ENCODE data around the gene CASP12.

The CASP12 gene

DNA sequence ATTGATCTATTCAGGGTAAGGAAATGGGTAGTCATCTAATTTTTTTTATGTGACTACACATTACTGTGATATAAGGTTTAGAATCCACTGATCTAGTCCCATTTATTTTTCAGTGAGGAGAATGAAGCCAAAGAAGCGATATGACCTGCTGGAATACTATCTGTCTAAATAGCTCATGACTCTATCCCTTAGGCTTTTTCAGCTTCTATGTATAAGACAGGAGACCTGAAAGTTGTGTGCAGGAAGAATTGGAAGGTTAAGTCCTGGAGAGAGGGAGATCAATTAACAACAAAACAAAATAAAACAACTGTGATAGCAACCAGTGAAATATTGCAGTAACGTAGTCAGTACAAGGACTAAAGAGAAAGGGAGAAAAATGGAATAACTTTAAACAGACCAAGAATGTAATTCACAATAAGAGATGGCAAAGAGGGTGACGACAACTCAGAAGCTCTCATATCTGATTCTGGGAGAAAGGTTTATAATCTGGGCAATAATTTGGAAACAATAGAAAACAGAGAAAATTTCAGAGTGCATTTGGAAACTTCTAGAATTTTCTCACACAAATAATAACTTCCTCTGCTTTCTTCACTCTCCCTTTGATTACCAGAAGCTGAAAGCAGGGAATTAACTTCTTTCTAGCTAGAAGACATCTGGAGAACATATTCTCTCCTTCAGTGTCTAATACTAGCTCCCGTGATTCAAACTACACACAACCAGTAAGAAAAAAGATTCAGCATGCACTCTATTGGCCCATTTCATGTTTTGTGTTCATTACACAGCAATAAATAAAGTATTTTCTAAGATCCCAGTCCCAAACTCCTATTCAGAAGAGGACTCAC, 19.2 kb upstream of the CASP12 start:
- Histone ChIP-seq H3K4me3 (ENCODE audit: low read depth, low read length, poor library complexity, severe bottlenecking) (no peak overlapping the region), H3K4me1 (ENCODE audit: insufficient read depth, low read length, severe bottlenecking) (no peaks in the 10 kb centered on the region), H3K4me2 (ENCODE audit: low read length) (0 out of 2 replicates have a peak overlapping the region, but pooled peaks have one; percentile 4), H3K9me3 (ENCODE audit: low read length) (no peaks in the 10 kb centered on the region), H3K9ac (ENCODE audit: low read length) (no peak overlapping the region), H3K9me2 (ENCODE audit: low read depth, low read length) (no peaks in the 10 kb centered on the region), H3K27ac (ENCODE audit: low read depth, low read length, poor library complexity, severe bottlenecking) (no peak overlapping the region), H3K79me2 (ENCODE audit: insufficient read depth, low read length) (no peaks in the 10 kb centered on the region), H3F3A (ENCODE audit: insufficient read depth, low read length) (no peaks in the 10 kb centered on the region), H3K27me3 (ENCODE audit: insufficient read depth, low read length) (no peaks in the 10 kb centered on the region), H3K36me3 (ENCODE audit: insufficient read depth, low read length) (no peaks in the 10 kb centered on the region), H2AFZ (ENCODE audit: low read length) (no peak overlapping the region), H4K20me1 (ENCODE audit: insufficient read depth, low read length) (no peaks in the 10 kb centered on the region)
- TF ChIP-seq, protein P1, sequence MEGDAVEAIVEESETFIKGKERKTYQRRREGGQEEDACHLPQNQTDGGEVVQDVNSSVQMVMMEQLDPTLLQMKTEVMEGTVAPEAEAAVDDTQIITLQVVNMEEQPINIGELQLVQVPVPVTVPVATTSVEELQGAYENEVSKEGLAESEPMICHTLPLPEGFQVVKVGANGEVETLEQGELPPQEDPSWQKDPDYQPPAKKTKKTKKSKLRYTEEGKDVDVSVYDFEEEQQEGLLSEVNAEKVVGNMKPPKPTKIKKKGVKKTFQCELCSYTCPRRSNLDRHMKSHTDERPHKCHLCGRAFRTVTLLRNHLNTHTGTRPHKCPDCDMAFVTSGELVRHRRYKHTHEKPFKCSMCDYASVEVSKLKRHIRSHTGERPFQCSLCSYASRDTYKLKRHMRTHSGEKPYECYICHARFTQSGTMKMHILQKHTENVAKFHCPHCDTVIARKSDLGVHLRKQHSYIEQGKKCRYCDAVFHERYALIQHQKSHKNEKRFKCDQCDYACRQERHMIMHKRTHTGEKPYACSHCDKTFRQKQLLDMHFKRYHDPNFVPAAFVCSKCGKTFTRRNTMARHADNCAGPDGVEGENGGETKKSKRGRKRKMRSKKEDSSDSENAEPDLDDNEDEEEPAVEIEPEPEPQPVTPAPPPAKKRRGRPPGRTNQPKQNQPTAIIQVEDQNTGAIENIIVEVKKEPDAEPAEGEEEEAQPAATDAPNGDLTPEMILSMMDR (IDR thresholded peaks at IDR 0.05; ENCODE audit: low read length): no peak
- TF ChIP-seq EZH2 (IDR thresholded peaks at IDR 0.05; ENCODE audit: borderline replicate concordance, low read length): no peak

DNA sequence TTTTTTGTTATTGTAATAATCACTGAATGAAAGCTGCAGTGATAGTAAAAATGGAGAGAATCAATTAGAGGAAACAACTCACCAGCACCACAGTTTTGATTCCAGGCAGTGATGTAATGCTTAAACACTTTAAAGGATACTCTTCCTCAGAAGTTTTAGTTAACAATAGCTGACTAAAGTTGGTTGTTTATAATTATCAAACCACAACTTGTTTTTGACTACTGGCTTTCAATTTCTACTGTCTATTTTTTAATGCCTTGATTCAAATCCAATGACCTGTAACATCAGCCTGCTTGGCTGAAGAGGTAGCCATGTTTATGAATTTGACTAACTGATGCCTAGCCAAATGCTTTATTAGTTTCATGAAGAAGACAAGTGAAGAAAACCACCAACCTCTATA, 18.2 kb upstream of the CASP12 start:
- no peaks in the 10 kb centered on the region for H3K9me3 ChIP-seq (ENCODE audit: low read length)
- H3K4me1 ChIP-seq (ENCODE audit: insufficient read depth, low read length, severe bottlenecking): no peaks in the 10 kb centered on the region
- H3F3A ChIP-seq (ENCODE audit: insufficient read depth, low read length): no peaks in the 10 kb centered on the region
- no peaks in the 10 kb centered on the region for H3K27me3 ChIP-seq (ENCODE audit: insufficient read depth, low read length)
- no peaks in the 10 kb centered on the region for H4K20me1 ChIP-seq (ENCODE audit: insufficient read depth, low read length)
- H3K4me2 ChIP-seq (ENCODE audit: low read length): no peak overlapping the region
- no peaks in the 10 kb centered on the region for H3K79me2 ChIP-seq (ENCODE audit: insufficient read depth, low read length)
- H2AFZ ChIP-seq (ENCODE audit: low read length): no peak overlapping the region
- H3K4me3 ChIP-seq (ENCODE audit: low read depth, low read length, poor library complexity, severe bottlenecking): no peak overlapping the region
- no peak for TF ChIP-seq EZH2 (IDR thresholded peaks at IDR 0.05; ENCODE audit: borderline replicate concordance, low read length)
- TF ChIP-seq, protein P1 (IDR thresholded peaks at IDR 0.05; ENCODE audit: low read length): no peak
- H3K27ac ChIP-seq (ENCODE audit: low read depth, low read length, poor library complexity, severe bottlenecking): no peak overlapping the region
- no peak overlapping the region for H3K9ac ChIP-seq (ENCODE audit: low read length)
- H3K9me2 ChIP-seq (ENCODE audit: low read depth, low read length): no peaks in the 10 kb centered on the region
- H3K36me3 ChIP-seq (ENCODE audit: insufficient read depth, low read length): no peaks in the 10 kb centered on the region

DNA sequence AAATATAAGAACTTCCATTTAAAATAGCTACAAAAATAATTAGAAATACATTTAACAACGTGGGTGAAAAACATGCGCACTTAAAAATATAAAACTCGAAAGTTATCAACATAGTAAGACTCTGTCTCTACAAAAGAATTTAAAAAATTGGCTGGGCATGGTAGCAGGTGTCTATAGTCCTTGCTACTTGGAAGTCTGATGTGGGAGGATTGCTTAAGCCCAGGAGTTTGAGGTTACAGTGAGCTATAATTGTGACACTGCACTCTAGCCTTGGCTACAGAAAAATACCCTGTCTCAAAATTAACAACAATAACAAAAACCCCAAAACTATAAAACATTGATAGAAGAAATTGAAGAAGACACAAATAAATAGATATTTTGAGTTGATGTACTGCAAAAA, 13.8 kb upstream of the CASP12 start:
- no peak overlapping the region for H3K4me3 ChIP-seq (ENCODE audit: low read depth, low read length, poor library complexity, severe bottlenecking)
- no peak overlapping the region for H3K27ac ChIP-seq (ENCODE audit: low read depth, low read length, poor library complexity, severe bottlenecking)
- no peaks in the 10 kb centered on the region for H3K27me3 ChIP-seq (ENCODE audit: insufficient read depth, low read length)
- TF ChIP-seq, protein P1 (IDR thresholded peaks at IDR 0.05; ENCODE audit: low read length): no peak
- TF ChIP-seq EZH2 (IDR thresholded peaks at IDR 0.05; ENCODE audit: borderline replicate concordance, low read length): no peak
- H4K20me1 ChIP-seq (ENCODE audit: insufficient read depth, low read length): no peaks in the 10 kb centered on the region
- H3K9me2 ChIP-seq (ENCODE audit: low read depth, low read length): no peaks in the 10 kb centered on the region
- H2AFZ ChIP-seq (ENCODE audit: low read length): no peak overlapping the region
- H3K9me3 ChIP-seq (ENCODE audit: low read length): no peaks in the 10 kb centered on the region
- H3K4me1 ChIP-seq (ENCODE audit: insufficient read depth, low read length, severe bottlenecking): no peaks in the 10 kb centered on the region
- no peaks in the 10 kb centered on the region for H3K79me2 ChIP-seq (ENCODE audit: insufficient read depth, low read length)
- no peaks in the 10 kb centered on the region for H3F3A ChIP-seq (ENCODE audit: insufficient read depth, low read length)
- H3K4me2 ChIP-seq (ENCODE audit: low read length): no peak overlapping the region
- H3K9ac ChIP-seq (ENCODE audit: low read length): no peak overlapping the region
- no peaks in the 10 kb centered on the region for H3K36me3 ChIP-seq (ENCODE audit: insufficient read depth, low read length)

Measured in OCI-LY1 (cell line).